ENCODE results near the gene SLC35F3. TPM values are rescaled to one million over a fixed set of nuclear protein-coding genes. Genes with fewer than 3 reads are reported as not detected.

Gene SLC35F3
- total and polyA plus RNA-seq, 7 experiments from 2014 or later: 0.11 to 15.2 (median 0.96) TPM; not detected in 2

DNA sequence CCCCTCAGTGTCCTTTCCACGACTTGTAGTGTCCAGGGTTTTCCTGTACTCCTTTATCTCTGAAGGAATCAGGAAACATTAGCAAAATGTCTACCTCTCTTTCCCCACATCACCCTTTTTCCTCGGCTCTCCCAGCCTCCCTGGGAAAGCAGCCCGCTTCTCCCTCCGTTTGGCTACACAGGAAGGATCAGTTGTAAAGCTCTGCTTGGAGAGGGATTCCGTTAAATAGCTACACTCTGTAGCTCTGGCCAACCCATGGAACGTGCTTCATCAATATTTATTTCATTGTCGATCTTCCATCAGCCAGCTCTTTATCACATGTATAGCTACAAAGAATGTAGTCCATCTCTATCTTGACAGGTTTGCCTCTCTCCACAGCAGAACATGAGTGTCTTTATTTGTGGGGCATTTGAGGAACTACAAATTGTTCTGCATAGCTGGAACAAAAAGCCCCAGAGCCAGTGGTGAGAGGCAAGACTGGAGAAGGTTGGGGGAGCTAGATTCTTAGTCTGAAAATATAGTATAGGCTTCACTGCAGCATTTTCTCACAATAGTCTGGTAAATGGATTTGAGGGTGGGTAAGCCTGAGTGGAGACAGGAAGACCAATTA, 191.8 kb downstream of the SLC35F3 start:
- ATAC-seq (no peak), DNase-seq (no peak)
- intact Hi-C loops (cut with micrococcal nuclease): no loop called here
- ChIA-PET CTCF (no interaction called here), POLR2A (no interaction called here)
- Mint-ChIP-seq H3K4me1 (peaks cover 0 to 2% (median 0%) of the 10 kb centered on the region in 7 donors), H3K9me3 (no peaks in the 10 kb centered on the region), H3K36me3 (no peaks in the 10 kb centered on the region), H3K27ac (no peak overlapping the region), H3K27me3 (peaks cover 7 to 22% (median 16%) of the 10 kb centered on the region in 5 donors), H3K4me3 (no peak overlapping the region)
- peaks cover 0 to 3% of the 10 kb centered on the region in 2 donors for H3K27me3 ChIP-seq (ENCODE audit: control insufficient read depth in 2 of 2, insufficient read depth in 2 of 2, low read length in 2 of 2)
- no peak overlapping the region for H3K4me3 ChIP-seq (ENCODE audit: low read length)
- H3K36me3 ChIP-seq (ENCODE audit: control insufficient read depth in 2 of 3, insufficient read depth in 3 of 3, low read length in 3 of 3): no peaks in the 10 kb centered on the region
- H3K4me1 ChIP-seq (ENCODE audit: control insufficient read depth in 2 of 2, insufficient read depth in 2 of 2, low read length in 2 of 2): no peaks in the 10 kb centered on the region
- H3K9me3 ChIP-seq (ENCODE audit: control insufficient read depth in 2 of 3, low read length in 3 of 3): no peaks in the 10 kb centered on the region
- H3K27ac ChIP-seq (ENCODE audit: low read depth, low read length): no peak overlapping the region

DNA sequence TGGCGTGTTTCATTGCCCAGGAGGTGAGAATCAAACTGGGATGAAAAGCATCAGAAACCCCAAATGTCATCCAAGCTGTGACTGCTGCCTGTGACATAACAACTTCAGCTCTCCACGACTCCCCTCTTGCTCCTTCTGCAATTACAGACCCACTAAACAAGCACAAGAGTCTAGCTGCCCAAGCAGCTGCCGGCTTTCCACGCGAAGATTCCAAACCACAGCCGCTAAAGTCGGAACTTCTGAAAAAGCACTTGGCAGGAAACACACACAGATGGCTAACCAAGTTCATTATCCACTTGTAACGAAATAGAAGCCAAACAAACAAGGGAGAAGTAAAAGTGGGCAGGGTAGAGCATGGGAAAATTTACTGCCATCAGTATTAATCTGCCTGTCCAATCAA, 198.1 kb downstream of the SLC35F3 start:
- Mint-ChIP-seq H3K27me3 (peaks cover 25 to 43% (median 33%) of the 10 kb centered on the region in 5 donors), H3K4me3 (no peak overlapping the region), H3K27ac (no peak overlapping the region), H3K36me3 (peaks cover 0 to 3% (median 0%) of the 10 kb centered on the region in 5 donors), H3K4me1 (peaks cover 0 to 4% (median 0%) of the 10 kb centered on the region in 7 donors), H3K9me3 (peaks cover 0 to 4% (median 0%) of the 10 kb centered on the region in 11 donors)
- H3K9me3 ChIP-seq (ENCODE audit: control insufficient read depth in 2 of 3, low read length in 3 of 3): no peaks in the 10 kb centered on the region
- ATAC-seq (no peak), DNase-seq (no peak)
- H3K27me3 ChIP-seq (ENCODE audit: control insufficient read depth in 2 of 2, insufficient read depth in 2 of 2, low read length in 2 of 2): no peaks in the 10 kb centered on the region
- H3K4me1 ChIP-seq (ENCODE audit: control insufficient read depth in 2 of 2, insufficient read depth in 2 of 2, low read length in 2 of 2): no peaks in the 10 kb centered on the region
- intact Hi-C loops (cut with micrococcal nuclease): no loop called here
- H3K36me3 ChIP-seq (ENCODE audit: control insufficient read depth in 2 of 3, insufficient read depth in 3 of 3, low read length in 3 of 3): no peaks in the 10 kb centered on the region
- H3K27ac ChIP-seq (ENCODE audit: low read depth, low read length): no peak overlapping the region
- POLR2A ChIA-PET: no interaction called here
- H3K4me3 ChIP-seq (ENCODE audit: low read length): no peak overlapping the region
- CTCF ChIA-PET: no interaction called here

DNA sequence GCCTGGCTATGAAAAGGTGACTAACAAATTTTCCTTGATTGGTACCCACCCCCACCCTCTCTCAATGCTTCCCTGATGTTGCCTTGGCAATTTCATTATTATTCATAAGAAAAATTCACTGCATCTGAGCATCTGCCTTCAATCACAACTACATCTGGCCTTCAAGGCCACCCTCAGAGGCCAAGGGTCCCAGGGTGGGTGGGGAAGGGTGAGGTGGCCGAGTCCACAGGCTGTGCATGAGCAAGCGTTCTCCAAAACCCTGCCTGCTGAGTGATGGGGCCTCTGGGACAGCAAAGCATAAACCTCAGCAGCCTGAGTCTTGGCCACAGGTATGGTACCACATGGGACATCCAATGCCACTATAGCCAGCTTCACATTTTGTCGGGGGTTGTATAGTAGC, 198.7 kb downstream of the SLC35F3 start:
- Mint-ChIP-seq H3K27me3 (peaks cover 25 to 43% (median 33%) of the 10 kb centered on the region in 5 donors), H3K36me3 (peaks cover 0 to 3% (median 0%) of the 10 kb centered on the region in 5 donors), H3K4me3 (no peak overlapping the region), H3K4me1 (peaks cover 0 to 4% (median 0%) of the 10 kb centered on the region in 7 donors), H3K27ac (no peak overlapping the region), H3K9me3 (peaks cover 0 to 4% (median 0%) of the 10 kb centered on the region in 11 donors)
- no peak for DNase-seq
- no peaks in the 10 kb centered on the region for H3K9me3 ChIP-seq (ENCODE audit: control insufficient read depth in 2 of 3, low read length in 3 of 3)
- no peak overlapping the region for H3K27ac ChIP-seq (ENCODE audit: low read depth, low read length)
- ChIA-PET POLR2A (no interaction called here), CTCF (no interaction called here)
- intact Hi-C loops (cut with micrococcal nuclease): no loop called here
- no peak overlapping the region for H3K4me3 ChIP-seq (ENCODE audit: low read length)
- no peaks in the 10 kb centered on the region for H3K36me3 ChIP-seq (ENCODE audit: control insufficient read depth in 2 of 3, insufficient read depth in 3 of 3, low read length in 3 of 3)
- ATAC-seq: no peak
- no peaks in the 10 kb centered on the region for H3K4me1 ChIP-seq (ENCODE audit: control insufficient read depth in 2 of 2, insufficient read depth in 2 of 2, low read length in 2 of 2)
- no peaks in the 10 kb centered on the region for H3K27me3 ChIP-seq (ENCODE audit: control insufficient read depth in 2 of 2, insufficient read depth in 2 of 2, low read length in 2 of 2)

DNA sequence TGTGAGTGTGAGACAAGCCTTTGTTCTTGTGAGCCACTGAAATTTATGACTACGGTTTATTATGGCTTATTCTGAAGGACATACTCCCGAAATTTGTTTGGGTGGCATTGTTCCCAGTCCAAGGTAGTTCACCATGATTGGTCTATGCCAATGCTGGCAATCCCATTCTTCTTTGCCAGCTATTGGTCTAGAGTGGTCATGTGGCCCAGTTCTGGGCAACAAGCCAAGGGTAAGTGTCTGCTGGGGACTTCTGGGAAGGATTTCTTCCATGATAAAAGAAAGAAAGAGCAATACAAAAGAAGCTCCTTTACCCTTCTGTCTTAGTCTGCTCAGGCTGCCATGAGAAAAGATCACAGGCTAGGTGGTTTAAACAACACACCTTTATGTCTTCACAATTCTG, 201.6 kb downstream of the SLC35F3 start:
- Histone ChIP-seq H3K4me3 (ENCODE audit: low read length) (no peak overlapping the region), H3K4me1 (ENCODE audit: control insufficient read depth in 2 of 2, insufficient read depth in 2 of 2, low read length in 2 of 2) (no peaks in the 10 kb centered on the region), H3K27me3 (ENCODE audit: control insufficient read depth in 2 of 2, insufficient read depth in 2 of 2, low read length in 2 of 2) (no peaks in the 10 kb centered on the region), H3K9me3 (ENCODE audit: control insufficient read depth in 2 of 3, low read length in 3 of 3) (no peaks in the 10 kb centered on the region), H3K36me3 (ENCODE audit: control insufficient read depth in 2 of 3, insufficient read depth in 3 of 3, low read length in 3 of 3) (no peaks in the 10 kb centered on the region), H3K27ac (ENCODE audit: low read depth, low read length) (no peak overlapping the region)
- H3K27me3 Mint-ChIP-seq: peaks cover 20 to 40% (median 28%) of the 10 kb centered on the region in 5 donors
- peaks cover 0 to 4% (median 0%) of the 10 kb centered on the region in 11 donors for H3K9me3 Mint-ChIP-seq
- POLR2A ChIA-PET: no interaction called here
- ATAC-seq (no peak), DNase-seq (no peak)
- peaks cover 0 to 3% (median 0%) of the 10 kb centered on the region in 5 donors for H3K36me3 Mint-ChIP-seq
- H3K4me3 Mint-ChIP-seq: no peak overlapping the region
- CTCF ChIA-PET: no interaction called here
- peaks cover 0 to 4% (median 0%) of the 10 kb centered on the region in 7 donors for H3K4me1 Mint-ChIP-seq
- intact Hi-C loops (cut with micrococcal nuclease): no loop called here
- H3K27ac Mint-ChIP-seq: no peak overlapping the region

DNA sequence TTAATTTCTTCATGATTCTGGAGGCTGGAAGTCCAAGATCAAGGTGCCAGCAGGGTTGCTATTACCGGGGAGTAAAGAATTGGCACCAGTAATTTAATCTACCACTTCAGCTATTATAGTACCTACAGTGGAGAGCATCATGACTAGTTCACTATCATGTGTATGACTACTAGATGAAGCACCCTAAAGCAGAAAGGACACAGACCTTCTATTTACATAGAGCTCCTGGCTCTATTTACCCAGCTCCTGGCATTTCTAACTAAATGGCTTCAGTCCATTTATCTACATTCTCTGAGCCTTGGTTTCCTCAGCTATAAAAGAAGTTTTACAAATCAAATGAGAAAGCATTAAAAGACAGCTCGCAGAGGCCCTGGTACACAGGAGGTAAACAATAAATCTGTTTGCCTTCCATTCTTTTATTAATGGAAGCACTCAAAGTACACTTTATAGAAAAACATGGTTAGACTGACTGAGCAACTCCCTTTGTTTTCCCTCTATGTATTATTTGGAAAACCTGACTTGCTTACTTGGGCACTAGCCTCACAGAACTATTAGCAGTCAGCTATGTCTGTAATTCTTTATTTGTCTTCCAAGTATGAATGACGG, 203.0 kb downstream of the SLC35F3 start:
- no peak for DNase-seq
- CTCF ChIA-PET: interaction anchor here (0.5 to 0.9 kb wide), 2 partner anchors 41 to 202 kb away, joined by 3 read pairs; no protein-coding TSS in a partner anchor
- Mint-ChIP-seq H3K9me3 (peaks cover 0 to 4% (median 0%) of the 10 kb centered on the region in 11 donors), H3K4me1 (peaks cover 0 to 4% (median 0%) of the 10 kb centered on the region in 7 donors), H3K27me3 (peaks cover 6 to 33% (median 13%) of the 10 kb centered on the region in 5 donors), H3K27ac (no peak overlapping the region), H3K36me3 (peaks cover 0 to 3% (median 0%) of the 10 kb centered on the region in 5 donors), H3K4me3 (no peak overlapping the region)
- no peak for ATAC-seq
- no peaks in the 10 kb centered on the region for H3K36me3 ChIP-seq (ENCODE audit: control insufficient read depth in 2 of 3, insufficient read depth in 3 of 3, low read length in 3 of 3)
- intact Hi-C loops (cut with micrococcal nuclease): no loop called here
- H3K9me3 ChIP-seq (ENCODE audit: control insufficient read depth in 2 of 3, low read length in 3 of 3): no peaks in the 10 kb centered on the region
- POLR2A ChIA-PET: no interaction called here
- H3K27ac ChIP-seq (ENCODE audit: low read depth, low read length): no peak overlapping the region
- H3K27me3 ChIP-seq (ENCODE audit: control insufficient read depth in 2 of 2, insufficient read depth in 2 of 2, low read length in 2 of 2): no peaks in the 10 kb centered on the region
- no peaks in the 10 kb centered on the region for H3K4me1 ChIP-seq (ENCODE audit: control insufficient read depth in 2 of 2, insufficient read depth in 2 of 2, low read length in 2 of 2)
- no peak overlapping the region for H3K4me3 ChIP-seq (ENCODE audit: low read length)

DNA sequence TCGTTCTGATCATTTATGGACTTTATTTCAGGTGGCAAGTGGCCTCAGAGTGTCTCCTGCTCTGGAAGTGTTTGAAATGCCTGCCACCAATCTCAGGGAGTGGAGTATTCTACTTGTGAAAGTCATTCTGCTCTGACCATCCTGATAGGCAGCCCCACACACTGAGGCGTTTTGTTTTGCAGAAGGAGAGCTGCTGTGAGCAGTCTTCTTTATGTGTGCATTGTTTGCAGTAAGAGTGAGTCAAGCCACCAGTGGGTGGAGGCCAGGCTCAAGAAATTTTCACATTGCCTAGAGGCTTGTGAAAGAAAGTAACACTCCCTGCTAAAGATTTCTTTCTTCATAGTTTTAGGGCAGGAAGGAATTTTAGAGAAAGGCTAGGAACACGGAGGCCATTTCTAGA, 204.4 kb downstream of the SLC35F3 start:
- no peaks in the 10 kb centered on the region for H3K27me3 ChIP-seq (ENCODE audit: control insufficient read depth in 2 of 2, insufficient read depth in 2 of 2, low read length in 2 of 2)
- H3K9me3 Mint-ChIP-seq: peaks cover 0 to 4% (median 0%) of the 10 kb centered on the region in 11 donors
- H3K27me3 Mint-ChIP-seq: peaks cover 0 to 25% (median 6%) of the 10 kb centered on the region in 5 donors
- H3K4me1 Mint-ChIP-seq: no peaks in the 10 kb centered on the region
- DNase-seq (no peak), ATAC-seq (no peak)
- no peak overlapping the region for H3K27ac ChIP-seq (ENCODE audit: low read depth, low read length)
- no peaks in the 10 kb centered on the region for H3K4me1 ChIP-seq (ENCODE audit: control insufficient read depth in 2 of 2, insufficient read depth in 2 of 2, low read length in 2 of 2)
- no peak overlapping the region for H3K27ac Mint-ChIP-seq
- CTCF ChIA-PET: no interaction called here
- peaks cover 0 to 3% (median 0%) of the 10 kb centered on the region in 5 donors for H3K36me3 Mint-ChIP-seq
- intact Hi-C loops (cut with micrococcal nuclease): no loop called here
- H3K36me3 ChIP-seq (ENCODE audit: control insufficient read depth in 2 of 3, insufficient read depth in 3 of 3, low read length in 3 of 3): no peaks in the 10 kb centered on the region
- POLR2A ChIA-PET: no interaction called here
- H3K4me3 ChIP-seq (ENCODE audit: low read length): no peak overlapping the region
- H3K4me3 Mint-ChIP-seq: no peak overlapping the region
- no peaks in the 10 kb centered on the region for H3K9me3 ChIP-seq (ENCODE audit: control insufficient read depth in 2 of 3, low read length in 3 of 3)
